Fibroblast of the aortic adventitia (primary cell): ENCODE results near the gene CSH2. TPM values are rescaled to one million over a fixed set of nuclear protein-coding genes. Genes with fewer than 3 reads are reported as not detected.
A peak's percentile ranks its signal among the peaks of the same experiment; 100 is the strongest.
"Not testable (repeated sequence)": the region's sequence is repeated elsewhere in the genome, so short reads cannot be mapped to it uniquely, and the experiment has no call there.

Source experiments
- DNase-seq: peaks from one replicate; pipeline ENCODE4 v3.0.0-alpha.2; 2010; ENCODE audit warnings: low read depth
- H3K4me3 ChIP-seq: 2 replicates; pipeline ENCODE4 v1.5.1; 2011; ENCODE audit warnings: low read depth, mild to moderate bottlenecking, control low read depth, low read length, moderate library complexity
- total RNA-seq: library from RNA; depleted of rRNA; stranded (reverse); fragments of >200 nt; gene quantifications from 2 replicates; pipeline ENCODE4 v1.2.3, GENCODE V29; 2012; ENCODE audit warnings: low replicate concordance
- TF ChIP-seq, protein P1 (sequence below): IDR thresholded peaks from 2 replicates; pipeline ENCODE4 v1.5.1; 2011; ENCODE audit warnings: mild to moderate bottlenecking, low read length, control low read depth, inconsistent platforms; ENCODE audit not compliant: insufficient read depth

The CSH2 gene
- total RNA-seq, 1 donor = not detected

DNA sequence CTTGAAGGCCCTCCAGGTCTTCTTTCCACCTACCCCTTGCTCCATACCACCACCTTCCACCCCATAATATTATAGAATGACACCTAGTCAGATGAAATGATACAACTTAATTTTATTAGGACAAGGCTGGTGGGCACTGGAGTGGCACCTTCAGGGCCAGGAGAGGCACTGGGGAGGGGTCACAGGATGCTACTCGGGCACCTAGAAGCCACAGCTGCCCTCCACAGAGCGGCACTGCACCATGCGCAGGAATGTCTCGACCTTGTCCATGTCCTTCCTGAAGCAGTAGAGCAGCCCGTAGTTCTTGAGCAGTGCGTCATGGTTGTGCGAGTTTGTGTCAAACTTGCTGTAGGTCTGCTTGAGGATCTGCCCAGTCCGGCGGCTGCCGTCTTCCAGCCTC is 21.3 kb upstream of the CSH2 start:
- H3K4me3 ChIP-seq, DNase-seq: not testable (repeated sequence)

DNA sequence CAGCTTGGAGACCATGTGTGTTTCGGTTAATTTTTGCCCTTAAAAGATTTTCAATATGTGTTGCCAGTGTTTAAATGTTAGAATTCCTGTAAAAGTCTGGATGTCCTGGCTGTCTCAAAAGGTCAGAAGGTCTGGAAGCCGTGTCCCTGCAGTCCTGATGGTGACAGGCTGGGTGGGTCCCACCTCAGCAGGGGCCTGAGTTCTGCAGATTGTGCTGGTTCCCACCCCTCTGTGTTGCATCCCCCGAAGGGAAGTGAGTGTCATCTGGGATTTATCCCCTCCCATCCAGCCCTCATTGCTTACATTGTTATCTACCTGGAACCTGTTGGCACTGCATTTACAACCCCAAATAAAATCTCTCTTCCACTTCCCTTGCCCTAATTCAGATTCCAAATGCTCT is 20.5 kb upstream of the CSH2 start:
- not testable (repeated sequence) for H3K4me3 ChIP-seq

DNA sequence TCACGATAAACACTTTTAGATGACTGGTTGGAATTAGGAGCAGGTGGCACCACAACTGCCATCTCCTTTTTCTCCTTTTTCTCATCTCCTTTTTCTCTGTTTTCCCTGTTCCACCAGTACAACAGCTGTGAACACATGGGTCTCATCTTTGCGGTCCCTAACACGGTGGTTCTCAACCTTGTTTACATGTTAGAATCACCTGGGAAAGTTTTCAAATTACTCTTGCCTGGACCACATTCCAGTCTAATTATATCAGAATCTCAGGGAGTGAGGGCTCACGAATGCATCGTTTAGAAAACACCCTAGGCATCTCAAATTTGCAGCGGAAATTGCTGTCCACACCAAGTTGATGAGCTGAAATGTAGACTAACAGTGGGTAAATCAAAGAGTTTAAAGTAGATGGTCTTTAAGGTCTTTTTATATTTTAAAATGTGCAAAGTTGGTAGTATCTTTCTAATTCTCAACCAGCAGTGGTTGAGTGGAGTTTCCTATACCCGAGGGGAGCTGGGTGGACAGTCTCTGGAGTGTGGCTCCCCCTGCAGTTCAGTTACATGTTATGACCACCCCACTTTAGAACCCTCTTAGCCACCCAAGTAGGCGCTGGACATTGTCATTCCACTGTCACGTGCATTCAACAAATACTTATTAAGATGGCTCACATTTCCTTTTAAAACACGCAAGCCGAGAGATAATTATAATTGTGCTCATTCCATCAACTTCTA is 19.0 kb upstream of the CSH2 start:
- not testable (repeated sequence) for DNase-seq, H3K4me3 ChIP-seq

More for the DNA sequence above, 20.5 kb upstream of the CSH2 start:
- not testable (repeated sequence) for DNase-seq

DNA sequence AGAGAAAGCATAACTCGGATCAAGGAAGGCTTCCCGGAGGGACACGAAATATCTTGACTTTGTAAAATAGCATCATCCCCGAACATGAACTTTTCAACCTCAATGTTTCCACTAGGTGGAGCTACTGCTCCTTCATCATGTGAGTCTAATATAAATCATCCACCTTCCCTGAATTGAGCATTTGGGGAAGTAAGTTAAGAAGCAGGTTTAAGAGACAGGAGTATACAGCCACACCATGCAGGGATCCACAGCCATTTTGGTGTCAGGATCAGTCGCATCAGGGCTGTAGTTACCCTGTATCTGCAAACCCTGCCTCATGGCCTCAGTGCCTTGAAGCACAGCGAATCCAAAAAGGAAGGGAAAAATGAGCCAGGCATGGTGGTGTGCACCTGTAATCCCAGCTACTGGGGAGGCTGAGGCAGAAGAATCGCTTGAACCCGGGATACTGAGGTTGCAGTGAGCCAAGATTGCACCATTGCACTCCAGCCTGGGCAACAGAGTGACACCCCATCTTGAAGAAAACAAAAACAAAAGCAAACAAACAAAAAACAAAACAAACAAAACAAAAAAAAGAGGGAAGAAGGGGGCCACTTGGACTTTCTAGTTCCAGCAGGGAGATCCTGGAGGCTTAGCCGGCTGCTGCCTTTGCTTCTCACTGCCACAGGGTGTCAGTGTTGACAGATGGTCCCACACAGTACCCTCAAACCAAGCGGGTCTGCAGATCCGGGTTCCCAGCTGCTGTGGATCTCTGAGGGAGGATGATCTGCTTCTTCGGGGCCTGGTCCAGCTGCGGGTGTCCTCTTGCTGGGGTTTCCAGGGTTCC is 15.8 kb upstream of the CSH2 start:
- DNase-seq = peak; percentile 43
- TF ChIP-seq, protein P1, sequence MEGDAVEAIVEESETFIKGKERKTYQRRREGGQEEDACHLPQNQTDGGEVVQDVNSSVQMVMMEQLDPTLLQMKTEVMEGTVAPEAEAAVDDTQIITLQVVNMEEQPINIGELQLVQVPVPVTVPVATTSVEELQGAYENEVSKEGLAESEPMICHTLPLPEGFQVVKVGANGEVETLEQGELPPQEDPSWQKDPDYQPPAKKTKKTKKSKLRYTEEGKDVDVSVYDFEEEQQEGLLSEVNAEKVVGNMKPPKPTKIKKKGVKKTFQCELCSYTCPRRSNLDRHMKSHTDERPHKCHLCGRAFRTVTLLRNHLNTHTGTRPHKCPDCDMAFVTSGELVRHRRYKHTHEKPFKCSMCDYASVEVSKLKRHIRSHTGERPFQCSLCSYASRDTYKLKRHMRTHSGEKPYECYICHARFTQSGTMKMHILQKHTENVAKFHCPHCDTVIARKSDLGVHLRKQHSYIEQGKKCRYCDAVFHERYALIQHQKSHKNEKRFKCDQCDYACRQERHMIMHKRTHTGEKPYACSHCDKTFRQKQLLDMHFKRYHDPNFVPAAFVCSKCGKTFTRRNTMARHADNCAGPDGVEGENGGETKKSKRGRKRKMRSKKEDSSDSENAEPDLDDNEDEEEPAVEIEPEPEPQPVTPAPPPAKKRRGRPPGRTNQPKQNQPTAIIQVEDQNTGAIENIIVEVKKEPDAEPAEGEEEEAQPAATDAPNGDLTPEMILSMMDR = peak; percentile 55
- H3K4me3 ChIP-seq = not testable (repeated sequence)

DNA sequence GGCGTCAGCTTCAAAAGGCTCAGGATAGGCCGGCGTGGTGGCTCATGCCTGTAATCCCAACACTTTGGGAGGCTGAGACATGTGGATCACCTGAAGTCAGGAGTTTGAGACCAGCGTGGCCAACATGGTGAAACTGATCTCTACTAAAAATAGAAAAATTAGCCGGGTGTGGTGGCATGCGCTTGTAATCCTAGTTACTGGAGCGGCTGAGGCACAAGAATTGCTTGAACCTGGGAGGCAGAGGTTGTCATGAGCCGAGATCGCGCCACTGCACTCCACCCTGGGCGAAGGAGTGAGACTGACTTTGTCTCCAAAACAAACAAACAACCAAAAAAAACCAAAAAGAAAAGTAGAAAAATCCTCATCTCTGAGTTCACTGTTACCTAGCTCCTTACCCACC is 11.6 kb upstream of the CSH2 start:
- H3K4me3 ChIP-seq, DNase-seq: not testable (repeated sequence)

DNA sequence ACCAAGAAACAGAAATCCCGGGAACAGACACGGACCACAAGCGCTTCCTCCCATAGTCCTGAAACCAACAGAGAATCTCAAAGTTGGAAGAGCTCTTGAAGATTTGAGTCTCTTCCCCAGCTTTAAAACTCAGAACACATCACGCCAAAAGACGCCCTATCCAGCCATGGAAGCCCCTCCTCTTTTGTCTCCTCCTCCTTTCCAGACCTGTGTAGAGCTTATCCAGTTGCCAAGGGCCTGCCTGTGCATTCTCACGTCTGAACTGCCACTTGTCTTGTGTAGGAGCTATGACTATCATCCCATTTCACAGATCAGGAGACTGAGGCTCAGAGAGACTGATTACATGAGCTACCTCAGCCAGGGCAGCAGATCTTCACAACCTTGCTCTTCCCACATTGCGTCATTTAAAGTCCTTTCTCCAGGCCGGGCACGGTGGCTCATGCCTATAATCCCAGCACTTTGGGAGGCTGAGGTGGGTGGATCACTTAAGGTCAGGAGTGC is 9.2 kb upstream of the CSH2 start:
- not testable (repeated sequence) for H3K4me3 ChIP-seq, DNase-seq

DNA sequence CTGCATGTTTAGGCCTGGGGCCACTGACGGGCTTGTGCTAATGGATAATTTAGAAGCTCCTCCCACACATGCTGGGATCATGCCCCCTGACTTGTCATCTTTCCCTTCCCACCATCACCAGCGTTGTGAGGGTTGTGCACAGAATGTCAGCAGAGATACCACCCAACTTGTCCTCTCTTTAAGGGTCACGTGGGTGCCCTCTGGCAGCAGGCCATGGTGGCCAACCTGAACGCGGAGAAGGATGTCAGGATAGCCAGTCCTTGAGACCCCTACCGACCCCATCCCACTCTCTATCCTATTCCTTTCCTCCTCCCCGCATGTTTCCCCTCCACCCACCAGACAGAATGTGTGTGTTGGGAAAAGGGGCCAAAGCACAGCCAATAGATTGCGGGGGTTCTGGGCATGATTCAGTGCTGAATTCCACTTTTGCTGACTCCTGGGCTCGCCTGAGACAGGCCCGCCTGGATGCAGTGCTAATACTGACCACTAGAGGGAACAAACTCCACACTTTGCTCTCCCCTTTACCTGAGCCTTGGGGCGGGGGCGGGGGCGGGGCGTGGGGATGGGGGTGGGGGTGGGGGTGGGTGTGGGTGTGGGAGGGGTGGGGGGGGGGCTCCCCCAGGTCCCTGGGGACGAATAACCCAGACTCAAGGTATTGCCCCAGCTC is 8.6 kb upstream of the CSH2 start, which contains the start of gene GH2:
GH2 (minus strand) TSS at position 10 of the 667 bp plus-strand sequence. CDS start 143 bp downstream, outside the sequence.
- H3K4me3 ChIP-seq = no peak within 1 kb of the TSS
- TF ChIP-seq, protein P1 = peak; percentile 71
- peak; percentile 47 for DNase-seq

DNA sequence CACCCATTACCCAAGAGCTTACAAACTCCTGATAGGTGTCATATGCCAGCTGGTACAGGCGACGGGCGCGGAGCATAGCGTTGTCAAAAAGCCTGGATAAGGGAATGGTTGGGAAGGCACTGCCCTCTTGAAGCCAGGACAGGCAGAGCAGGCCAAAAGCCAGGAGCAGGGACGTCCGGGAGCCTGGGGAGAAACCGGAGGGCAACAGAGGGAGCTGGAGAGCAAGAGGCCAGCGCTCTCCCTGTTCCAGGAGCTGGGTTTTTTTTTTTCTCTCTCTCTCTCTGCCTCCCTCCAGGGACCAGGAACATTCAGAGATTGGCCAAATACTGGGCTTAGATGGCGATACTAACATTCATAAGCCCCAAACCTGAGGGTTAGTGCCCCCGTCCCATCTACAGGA is 7.9 kb upstream of the CSH2 start:
- H3K4me3 ChIP-seq, DNase-seq: not testable (repeated sequence)

DNA sequence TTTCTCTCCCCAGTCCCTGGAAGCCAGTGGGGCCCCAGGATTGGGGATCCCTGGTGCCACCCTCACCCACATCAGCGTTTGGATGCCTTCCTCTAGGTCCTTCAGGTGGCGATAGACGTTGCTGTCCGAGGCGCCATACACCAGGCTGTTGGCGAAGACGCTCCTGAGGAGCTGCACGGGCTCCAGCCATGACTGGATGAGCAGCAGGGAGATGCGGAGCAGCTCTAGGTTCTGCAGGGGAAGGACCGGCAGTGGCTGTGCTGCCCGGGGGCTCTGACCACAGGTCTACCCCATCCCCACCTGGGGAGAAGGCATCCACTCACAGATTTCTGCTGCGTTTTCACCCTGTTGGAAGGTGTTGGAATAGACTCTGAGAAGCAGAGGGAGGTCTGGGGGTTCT is 7.2 kb upstream of the CSH2 start:
- DNase-seq = no peak
- no peak overlapping the region for H3K4me3 ChIP-seq
- TF ChIP-seq, protein P1 = no peak

DNA sequence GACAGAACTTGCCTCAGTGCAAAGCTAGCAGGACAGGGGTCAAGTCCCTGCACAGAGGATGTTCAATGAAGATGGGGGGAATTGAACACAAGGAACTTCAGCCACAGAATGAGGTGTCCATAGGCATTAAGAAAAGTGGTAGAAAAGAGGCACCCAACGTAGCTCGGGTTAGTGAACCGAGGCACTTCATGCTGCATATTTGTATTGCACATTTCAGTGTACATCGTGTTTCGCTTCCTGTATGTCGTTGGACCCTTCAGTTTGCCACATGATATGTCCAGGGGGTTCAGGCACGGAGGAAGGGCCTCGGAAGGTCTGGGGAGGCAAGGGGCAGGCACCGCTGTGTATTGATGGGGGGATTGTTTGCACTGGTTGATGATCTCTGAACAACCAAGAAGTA is 4.9 kb upstream of the CSH2 start:
- not testable (repeated sequence) for H3K4me3 ChIP-seq, DNase-seq

DNA sequence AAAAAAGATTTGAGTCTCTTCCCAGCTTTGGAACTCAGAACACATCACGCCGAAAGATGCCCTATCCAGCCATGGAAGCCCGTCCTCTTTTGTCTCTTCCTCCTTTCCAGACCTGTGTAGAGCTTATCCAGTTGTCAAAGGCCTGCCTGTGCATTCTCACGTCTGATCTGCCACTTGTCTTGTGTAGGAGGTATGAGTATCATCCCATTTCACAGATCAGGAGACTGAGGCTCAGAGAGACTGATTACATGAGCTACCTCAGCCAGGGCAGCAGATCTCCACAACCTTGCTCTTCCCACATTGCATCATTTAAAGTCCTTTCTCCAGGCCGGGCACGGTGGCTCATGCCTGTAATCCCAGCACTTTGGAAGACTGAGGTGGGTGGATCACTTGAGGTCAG is 1.2 kb upstream of the CSH2 start:
- not testable (repeated sequence) for DNase-seq, H3K4me3 ChIP-seq

DNA sequence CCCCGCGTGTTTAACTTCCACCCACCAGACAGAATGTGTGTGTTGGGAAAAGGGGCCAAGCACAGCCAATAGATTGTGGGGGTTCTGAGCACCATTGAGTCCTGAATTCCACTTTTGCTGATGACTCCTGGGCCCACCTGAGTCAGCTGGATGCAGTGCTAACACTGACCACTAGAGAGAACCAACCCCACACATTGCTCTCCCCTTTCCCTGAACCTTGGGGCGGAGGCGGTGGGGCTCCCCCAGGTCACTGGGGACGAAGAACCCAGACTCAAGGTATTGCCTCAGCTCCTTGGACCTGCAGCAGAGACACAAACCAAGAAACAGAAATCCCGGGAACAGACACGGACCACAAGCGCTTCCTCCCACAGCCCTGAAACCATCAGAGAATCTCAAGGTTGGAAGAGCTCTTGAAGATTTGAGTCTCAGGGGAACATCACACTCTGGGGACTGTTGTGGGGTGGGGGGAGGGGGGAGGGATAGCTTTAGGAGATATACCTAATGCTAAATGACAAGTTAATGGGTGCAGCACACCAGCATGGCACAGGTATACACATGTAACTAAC is 667 bp upstream of the CSH2 start:
- not testable (repeated sequence) for DNase-seq, H3K4me3 ChIP-seq

DNA sequence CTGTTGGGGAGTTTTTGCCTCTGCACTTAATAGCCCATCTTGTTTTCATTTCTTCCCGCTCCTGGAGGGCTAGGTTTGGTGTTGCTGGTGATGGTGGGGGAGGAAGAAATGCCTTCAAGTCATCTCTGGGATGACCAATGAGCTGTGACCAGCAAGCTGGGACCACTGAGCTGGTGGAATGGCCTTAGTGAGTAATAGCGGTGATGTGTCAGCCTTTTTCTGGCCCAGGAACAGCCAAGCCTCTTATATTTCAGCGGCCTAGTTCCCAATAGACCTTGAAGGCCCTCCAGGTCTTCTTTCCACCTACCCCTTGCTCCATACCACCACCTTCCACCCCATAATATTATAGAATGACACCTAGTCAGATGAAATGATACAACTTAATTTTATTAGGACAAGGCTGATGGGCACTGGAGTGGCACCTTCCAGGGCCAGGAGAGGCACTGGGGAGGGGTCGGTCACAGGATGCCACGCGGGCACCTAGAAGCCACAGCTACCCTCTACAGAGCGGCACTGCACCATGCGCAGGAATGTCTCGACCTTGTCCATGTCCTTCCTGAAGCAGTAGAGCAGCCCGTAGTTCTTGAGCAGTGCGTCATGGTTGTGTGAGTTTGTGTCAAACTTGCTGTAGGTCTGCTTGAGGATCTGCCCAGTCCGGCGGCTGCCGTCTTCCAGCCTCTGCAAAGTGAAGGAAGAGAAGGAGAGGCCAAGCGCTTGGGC is 1.7 kb downstream of the CSH2 start:
- not testable (repeated sequence) for DNase-seq, H3K4me3 ChIP-seq

DNA sequence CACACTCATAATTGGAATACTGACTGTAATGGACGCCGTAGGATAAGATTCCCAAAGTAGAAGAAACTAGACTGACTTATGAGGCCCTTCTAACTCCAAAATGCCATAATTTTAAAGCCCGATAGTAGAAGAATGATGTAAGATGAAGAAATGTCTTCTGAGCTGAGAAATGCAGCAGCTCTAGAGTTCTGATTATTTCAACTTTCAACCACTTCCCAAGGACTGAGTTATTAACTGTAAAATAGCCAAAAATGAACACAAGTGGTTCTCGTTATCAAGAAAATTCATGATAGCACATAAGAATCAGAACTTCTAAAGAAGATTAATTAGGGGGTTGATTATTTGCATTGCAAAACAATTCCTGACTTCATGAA is 3.2 kb downstream of the CSH2 start:
- peak; percentile 65 for DNase-seq
- H3K4me3 ChIP-seq = not testable (repeated sequence)
